Stimulated activated CD8-positive, alpha-beta memory T cell treated with anti-CD3 and anti-CD28 coated beads, Interleukin-4, amount 100 ng/mL, for 48 hours (primary cell): ENCODE results near the gene NSD1.
A peak's percentile ranks its signal among the peaks of the same experiment; 100 is the strongest.

ENCODE experiments used
- DNase-seq: peaks from one replicate; pipeline ENCODE4 v3.0.0-alpha.2; 2020

NSD1 gene

GRCh38 chr5:177133096-177133852, at the start of gene NSD1:
TSS of gene NSD1 (plus strand) at chr5:177133773. CDS start at chr5:177135104, 1,331 bp downstream.
- DNase-seq = peak; percentile 93

- no peak for DNase-seq
Observed at GRCh38 chr5:177084175-177084574, 49.4 kb upstream of the NSD1 start.

GRCh38 chr5:177085985-177086653, 47.5 kb upstream of the NSD1 start:
- DNase-seq = no peak

- DNase-seq = peak; percentile 79
Observed at GRCh38 chr5:177086654-177087397, 46.7 kb upstream of the NSD1 start, which contains the start of gene FGFR4. TSS of gene FGFR4 (plus strand) at chr5:177086915. CDS start at chr5:177089603, 2,688 bp downstream.

- DNase-seq = no peak
Observed at GRCh38 chr5:177087398-177088005, 46.1 kb upstream of the NSD1 start.

GRCh38 chr5:177089127-177089526, 44.4 kb upstream of the NSD1 start:
- no peak for DNase-seq

- DNase-seq = no peak
Observed at GRCh38 chr5:177089825-177090641, 43.5 kb upstream of the NSD1 start.

GRCh38 chr5:177090813-177091212, 42.8 kb upstream of the NSD1 start:
- no peak for DNase-seq

GRCh38 chr5:177091232-177091631, 42.3 kb upstream of the NSD1 start:
- DNase-seq = no peak

- no peak for DNase-seq
Observed at GRCh38 chr5:177092178-177093081, 41.1 kb upstream of the NSD1 start.

- no peak for DNase-seq
Observed at GRCh38 chr5:177093082-177093712, 40.4 kb upstream of the NSD1 start.

- DNase-seq = no peak
Observed at GRCh38 chr5:177093803-177094202, 39.8 kb upstream of the NSD1 start.

- DNase-seq = no peak
Observed at GRCh38 chr5:177094224-177095087, 39.1 kb upstream of the NSD1 start.

GRCh38 chr5:177095088-177095669, 38.4 kb upstream of the NSD1 start:
- no peak for DNase-seq

GRCh38 chr5:177096162-177097015, 37.2 kb upstream of the NSD1 start:
- DNase-seq = no peak

- no peak for DNase-seq
Observed at GRCh38 chr5:177097016-177097985, 36.3 kb upstream of the NSD1 start.

GRCh38 chr5:177098120-177098469, 35.5 kb upstream of the NSD1 start:
- no peak for DNase-seq
